GM13976 (cell line): ENCODE results near the gene PRLR.

Source experiments
- DNase-seq: peaks from one replicate; pipeline ENCODE4 v3.0.0; 2012; ENCODE audit warnings: low spot score
- CTCF ChIP-seq: IDR thresholded peaks from 2 replicates; pipeline ENCODE4 v1.5.1; 2012; ENCODE audit warnings: borderline replicate concordance, mild to moderate bottlenecking; ENCODE audit not compliant: insufficient read depth; ENCODE audit errors: extremely low read depth, missing control alignments, control extremely low read depth
- in situ Hi-C: fragments of 300-500 bp; cut with MboI; formaldehyde crosslinking; loops from one replicate; pipeline ENCODE4 v1.12.0; 2022; ENCODE audit warnings: low sequenced_read_pairs, mixed read lengths, inconsistent platforms; ENCODE audit not compliant: unreplicated experiment

Gene PRLR

DNA sequence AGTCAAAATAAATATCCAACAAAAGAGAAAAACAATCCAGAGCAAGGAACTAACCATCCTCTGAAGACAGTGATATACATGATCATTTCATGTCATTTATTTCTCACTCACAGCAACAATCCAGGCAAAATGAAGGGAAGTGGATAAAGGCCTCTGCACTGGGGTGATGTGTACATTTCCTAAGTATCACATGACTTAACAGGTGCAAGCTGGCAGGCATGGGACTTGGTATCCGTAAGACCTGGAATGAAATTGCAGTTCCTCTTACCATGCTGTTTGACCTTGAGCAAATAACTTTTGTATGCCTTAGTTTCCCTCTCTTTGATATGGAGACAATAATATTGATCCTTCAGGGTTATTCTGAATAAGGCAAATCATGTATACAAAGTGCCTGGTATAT is 77.6 kb downstream of the PRLR start:
- in situ Hi-C loops, result no loop called here
- DNase-seq, result no peak
- no peak for TF ChIP-seq CTCF

DNA sequence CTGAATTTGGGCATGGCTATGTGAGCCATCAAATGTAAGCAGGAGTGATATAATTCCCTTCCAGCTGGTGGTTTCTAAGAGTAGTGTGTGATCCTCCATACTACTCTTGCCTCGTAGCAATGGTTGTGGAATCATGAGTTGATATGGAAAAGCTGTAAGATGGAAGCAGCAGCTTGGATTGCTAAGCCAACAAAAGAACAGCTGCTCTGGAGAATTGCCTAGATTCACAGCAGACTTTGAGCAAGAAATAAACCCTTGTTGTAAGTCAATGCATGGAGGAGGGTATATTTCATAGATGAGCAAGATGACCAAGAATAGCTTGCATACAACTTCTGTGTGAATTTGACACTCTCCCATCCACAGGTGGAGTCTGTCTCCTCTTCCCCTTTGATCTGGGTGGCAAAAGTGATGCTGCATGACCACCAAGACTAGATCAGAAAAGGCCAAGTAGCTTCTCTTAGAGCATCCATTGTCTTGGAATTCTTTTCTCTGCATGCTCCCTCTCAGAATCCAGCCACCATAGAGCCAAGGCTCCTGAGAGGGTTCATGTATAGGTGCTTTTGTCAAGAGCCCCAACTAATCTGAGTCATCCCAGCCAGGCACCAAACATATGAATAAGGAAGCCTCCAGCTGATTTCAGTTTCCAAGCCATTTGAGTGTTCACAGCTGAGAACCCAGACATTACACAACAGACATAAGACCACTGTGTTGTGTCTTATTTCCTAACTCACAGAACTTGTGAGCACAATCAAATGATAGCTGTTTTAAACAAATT is 79.0 kb downstream of the PRLR start:
- no peak for TF ChIP-seq CTCF
- no peak for DNase-seq
- in situ Hi-C loops, result no loop called here

- no peak for TF ChIP-seq CTCF
- in situ Hi-C loops, result no loop called here
- DNase-seq, result no peak
Observed at GRCh38 chr5:35149041-35149440, 81.2 kb downstream of the PRLR start.

- TF ChIP-seq CTCF, result no peak
- no peak for DNase-seq
- in situ Hi-C loops, result no loop called here
Observed at GRCh38 chr5:35146406-35146805, 83.9 kb downstream of the PRLR start.

- DNase-seq, result no peak
Observed at GRCh38 chr5:35145691-35146317, 84.5 kb downstream of the PRLR start.

GRCh38 chr5:35145012-35145411 is 85.3 kb downstream of the PRLR start:
- TF ChIP-seq CTCF, result no peak
- no peak for DNase-seq
- in situ Hi-C loops, result no loop called here

More at GRCh38 chr5:35145691-35146317, 84.5 kb downstream of the PRLR start:
- in situ Hi-C loops, result no loop called here
- no peak for TF ChIP-seq CTCF
